ENCODE results near the gene DMTF1. TPM values are rescaled to one million over a fixed set of nuclear protein-coding genes. Genes with fewer than 3 reads are reported as not detected.
"Not testable (repeated sequence)": the region's sequence is repeated elsewhere in the genome, so short reads cannot be mapped to it uniquely, and the experiment has no call there.

Gene DMTF1, protein sequence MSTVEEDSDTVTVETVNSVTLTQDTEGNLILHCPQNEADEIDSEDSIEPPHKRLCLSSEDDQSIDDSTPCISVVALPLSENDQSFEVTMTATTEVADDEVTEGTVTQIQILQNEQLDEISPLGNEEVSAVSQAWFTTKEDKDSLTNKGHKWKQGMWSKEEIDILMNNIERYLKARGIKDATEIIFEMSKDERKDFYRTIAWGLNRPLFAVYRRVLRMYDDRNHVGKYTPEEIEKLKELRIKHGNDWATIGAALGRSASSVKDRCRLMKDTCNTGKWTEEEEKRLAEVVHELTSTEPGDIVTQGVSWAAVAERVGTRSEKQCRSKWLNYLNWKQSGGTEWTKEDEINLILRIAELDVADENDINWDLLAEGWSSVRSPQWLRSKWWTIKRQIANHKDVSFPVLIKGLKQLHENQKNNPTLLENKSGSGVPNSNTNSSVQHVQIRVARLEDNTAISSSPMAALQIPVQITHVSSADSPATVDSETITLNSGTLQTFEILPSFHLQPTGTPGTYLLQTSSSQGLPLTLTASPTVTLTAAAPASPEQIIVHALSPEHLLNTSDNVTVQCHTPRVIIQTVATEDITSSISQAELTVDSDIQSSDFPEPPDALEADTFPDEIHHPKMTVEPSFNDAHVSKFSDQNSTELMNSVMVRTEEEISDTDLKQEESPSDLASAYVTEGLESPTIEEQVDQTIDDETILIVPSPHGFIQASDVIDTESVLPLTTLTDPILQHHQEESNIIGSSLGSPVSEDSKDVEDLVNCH
- total RNA-seq, result 10 to 100 TPM; 68.0 to 69.3 TPM

DNA sequence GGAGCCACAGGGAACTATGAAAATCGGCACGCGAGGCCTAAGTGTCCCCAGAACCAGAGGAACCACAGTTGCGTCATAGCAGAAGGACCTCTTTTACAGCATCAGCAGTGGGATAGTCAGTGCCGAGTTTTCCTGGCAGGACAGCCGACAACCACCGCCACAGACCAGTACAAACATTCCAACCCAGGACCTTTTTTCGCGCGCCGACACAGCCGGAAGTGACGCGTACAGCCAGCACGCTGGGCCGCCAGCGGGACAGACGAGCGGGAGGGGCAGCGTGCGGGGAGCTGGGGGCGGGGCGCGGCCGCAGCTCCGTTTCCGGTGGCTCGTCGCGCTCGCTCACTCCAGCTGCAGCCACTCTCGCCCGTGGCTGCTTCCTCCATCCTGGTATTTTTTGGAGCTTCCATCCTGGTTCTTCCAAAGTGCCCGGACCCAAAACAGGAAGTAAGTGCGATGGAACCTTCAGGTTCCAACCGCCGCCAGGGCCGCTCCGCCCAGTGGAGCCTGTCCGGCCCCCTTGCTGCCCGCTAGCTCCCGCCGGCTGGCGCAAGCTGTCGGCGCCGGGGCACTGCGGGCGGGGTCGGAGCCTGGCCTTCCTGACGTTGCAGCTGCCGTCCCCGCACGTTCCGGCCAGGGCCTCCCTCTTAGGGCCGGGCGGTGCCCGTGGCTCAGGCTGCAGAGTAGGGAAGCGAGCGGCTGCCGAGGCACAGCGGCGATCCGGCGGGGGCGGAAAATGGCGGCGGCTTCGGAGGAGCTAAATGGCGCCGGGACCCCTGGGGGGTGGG is at the start of gene DMTF1:
Gene DMTF1, plus strand, starts transcription at position 342 of the 785 bp plus-strand sequence. CDS start 12,489 bp downstream, outside the sequence.
- CTCF ChIA-PET, result interaction anchor here (1.0 to 1.9 kb wide), 4 partner anchors 12 to 225 kb away, joined by 8 read pairs; partner anchors contain the start of gene TMEM243

DNA sequence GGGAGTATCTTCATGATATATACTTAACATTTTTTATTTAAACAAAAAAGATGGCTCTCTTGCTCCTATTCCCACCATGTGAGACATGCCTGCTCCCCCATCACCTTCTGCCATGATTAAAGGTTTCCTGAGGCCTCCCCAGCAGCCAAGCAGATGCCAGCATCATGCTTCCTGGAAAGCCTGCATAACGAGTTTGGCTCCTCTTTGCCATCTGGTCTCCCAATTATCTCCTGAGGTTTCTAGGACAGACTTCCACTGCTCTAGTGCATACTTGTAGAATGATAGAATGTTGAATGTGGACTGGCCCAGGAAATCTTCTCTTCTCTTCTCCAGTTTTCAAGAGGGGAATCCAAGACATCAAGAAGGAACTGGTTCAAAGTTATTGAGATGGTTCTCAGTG is 46.9 kb upstream of the DMTF1 start:
- CTCF ChIA-PET, result no interaction called here
- POLR2A ChIA-PET, result no interaction called here

More for the DNA sequence above, at the start of gene DMTF1:
- POLR2A ChIA-PET, result interaction anchor here (0.6 to 4.6 kb wide), 12 partner anchors 8 to 448 kb away, joined by 3 to 67 read pairs (median 4); partner anchors contain the start of genes ABCB1, ELAPOR2 and TMEM243

DNA sequence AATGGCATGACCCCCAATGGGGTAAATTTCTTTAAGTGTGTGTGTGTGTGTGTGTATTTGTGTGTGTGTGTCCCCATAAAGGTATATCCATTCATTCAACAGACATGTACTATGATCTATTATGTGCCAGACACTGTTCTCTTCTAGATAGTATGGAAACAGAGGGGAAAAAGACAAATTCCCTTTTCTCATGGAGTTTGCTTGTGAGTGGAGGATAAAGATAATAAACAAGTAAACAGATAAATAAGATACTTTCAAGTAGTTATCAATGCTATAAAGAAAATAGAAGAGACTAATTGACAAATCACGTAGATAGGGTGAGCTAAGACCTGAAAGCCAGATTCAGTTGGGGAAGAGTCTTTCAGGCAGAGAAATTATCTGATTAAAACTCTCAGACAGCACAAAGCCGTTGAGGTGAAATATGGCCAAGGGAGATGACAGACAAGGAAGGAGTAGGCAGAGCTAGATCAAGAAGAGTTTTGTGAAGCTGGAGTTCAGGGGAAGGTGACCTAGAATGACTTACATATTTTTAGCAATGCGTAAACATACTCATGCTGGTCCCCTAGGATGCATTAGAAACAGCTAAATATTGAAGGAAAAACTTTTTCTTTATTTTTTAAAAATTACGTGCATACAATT is 45.2 kb upstream of the DMTF1 start:
- ChIA-PET CTCF (interaction anchor here (1.5 kb wide), 1 partner anchor 41 kb away, joined by 3 read pairs; no protein-coding TSS in a partner anchor), POLR2A (no interaction called here)

DNA sequence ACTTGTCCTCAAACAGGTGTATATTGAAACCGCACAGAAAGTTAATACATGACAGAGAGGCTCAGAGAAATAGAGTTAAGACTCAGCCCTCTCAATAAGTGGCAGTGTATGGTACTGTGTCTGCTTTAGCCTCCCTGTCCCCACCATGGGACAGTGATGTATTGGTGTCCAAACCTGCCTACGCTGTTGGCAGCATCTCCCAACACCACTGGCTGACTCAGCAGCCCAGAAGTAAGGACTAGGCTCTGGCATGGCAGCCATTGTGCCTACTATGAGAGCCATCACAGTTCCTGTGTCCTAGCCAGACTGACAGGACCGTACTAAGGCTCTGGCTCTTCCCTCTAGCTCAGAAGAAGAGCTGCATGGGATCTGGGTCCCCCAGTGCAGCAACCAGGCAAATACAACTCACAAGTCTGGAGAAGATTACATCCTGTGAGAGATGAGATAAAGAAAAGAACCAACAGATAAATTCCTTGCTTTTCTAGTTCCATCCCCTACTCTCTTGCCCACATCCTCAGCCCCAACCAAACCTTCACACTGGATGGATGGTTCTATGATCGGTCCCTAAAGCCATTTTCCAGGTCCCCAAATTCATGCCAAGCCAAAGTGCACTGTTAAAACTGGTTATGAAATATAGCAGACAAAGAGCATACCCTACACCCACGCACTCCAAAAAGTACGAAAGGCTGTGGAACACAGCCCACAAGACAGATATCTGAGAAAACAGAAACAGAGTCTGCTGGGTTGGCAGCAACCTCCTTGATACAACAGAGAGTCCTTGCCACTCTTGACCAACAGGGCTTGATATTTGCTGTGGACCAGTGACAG is 44.1 kb upstream of the DMTF1 start:
- ChIA-PET CTCF (no interaction called here), POLR2A (no interaction called here)

DNA sequence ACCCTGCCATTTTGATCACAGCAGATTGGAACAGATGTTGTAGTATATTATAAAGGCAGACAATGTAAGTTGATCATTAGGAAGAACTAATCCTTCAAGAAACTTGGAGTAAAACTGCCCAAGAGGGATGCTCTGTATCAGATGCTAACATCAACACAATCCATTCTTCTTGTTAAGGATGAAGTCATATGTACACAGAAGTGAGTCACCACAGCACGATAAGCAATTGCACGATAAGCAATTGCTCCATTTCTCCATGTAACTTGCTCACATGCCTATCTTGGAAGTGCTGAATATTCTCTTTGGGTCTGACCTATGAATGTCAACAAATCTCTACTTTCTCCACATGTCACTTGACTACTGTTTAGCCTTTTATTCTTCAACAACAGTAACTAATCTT is 41.5 kb upstream of the DMTF1 start:
- POLR2A ChIA-PET, result no interaction called here
- CTCF ChIA-PET, result no interaction called here

DNA sequence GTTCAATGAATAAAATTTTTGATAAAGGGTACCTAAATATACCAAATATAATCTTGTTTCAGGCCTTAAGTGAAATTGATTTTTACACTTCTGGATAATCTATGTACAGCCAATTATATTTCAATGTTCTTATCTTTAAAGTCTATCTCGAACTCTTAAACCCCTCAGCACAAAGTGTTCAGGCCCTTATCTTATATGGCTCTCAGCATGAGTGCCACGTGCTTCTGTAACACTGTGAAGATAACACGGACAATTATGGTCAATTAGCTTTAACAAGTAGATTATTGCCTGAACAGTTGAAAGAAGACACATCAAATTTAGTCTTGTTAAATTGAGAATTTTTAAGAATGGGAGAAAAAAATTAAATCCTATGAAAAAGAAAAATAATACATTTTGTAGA is 40.4 kb upstream of the DMTF1 start:
- ChIA-PET POLR2A (no interaction called here), CTCF (no interaction called here)

DNA sequence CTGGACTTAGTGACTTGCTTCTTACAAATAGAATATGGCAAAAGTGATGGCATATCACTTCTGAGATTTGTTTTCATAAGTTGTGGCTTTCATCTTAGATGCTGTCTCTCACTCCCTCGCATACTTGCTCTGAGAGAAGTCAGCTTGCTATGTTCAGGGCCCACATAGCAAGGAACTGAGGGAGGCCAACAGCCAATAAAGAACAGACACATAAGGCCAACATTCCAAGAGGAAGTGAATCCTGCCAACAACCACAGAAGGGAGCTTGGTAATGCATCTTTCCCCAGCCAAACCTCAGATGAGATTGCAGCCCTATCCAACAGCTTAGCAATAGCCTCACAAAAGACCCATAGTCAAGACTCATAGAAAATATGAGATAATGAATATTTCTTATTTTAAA is 39.2 kb upstream of the DMTF1 start:
- POLR2A ChIA-PET, result no interaction called here
- CTCF ChIA-PET, result no interaction called here

DNA sequence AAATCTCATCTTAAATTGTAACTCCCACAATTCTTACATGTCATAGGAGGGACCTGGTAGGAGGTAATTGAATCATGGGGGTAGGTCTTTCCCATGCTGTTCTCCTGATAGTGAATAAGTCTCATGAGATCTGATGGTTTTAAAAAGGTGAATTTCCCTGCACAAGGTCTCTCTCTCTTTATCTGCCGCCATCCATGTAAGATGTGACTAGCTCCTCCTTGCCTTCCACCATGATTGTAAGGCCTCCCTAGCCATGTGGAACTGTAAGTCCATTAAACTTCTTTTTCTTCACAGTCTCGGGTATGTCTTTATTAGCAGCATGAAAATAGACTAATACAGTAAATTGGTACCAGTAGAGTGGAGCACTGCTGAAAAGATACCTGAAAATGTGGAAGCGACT is 38.3 kb upstream of the DMTF1 start:
- CTCF ChIA-PET, result not testable (repeated sequence)

DNA sequence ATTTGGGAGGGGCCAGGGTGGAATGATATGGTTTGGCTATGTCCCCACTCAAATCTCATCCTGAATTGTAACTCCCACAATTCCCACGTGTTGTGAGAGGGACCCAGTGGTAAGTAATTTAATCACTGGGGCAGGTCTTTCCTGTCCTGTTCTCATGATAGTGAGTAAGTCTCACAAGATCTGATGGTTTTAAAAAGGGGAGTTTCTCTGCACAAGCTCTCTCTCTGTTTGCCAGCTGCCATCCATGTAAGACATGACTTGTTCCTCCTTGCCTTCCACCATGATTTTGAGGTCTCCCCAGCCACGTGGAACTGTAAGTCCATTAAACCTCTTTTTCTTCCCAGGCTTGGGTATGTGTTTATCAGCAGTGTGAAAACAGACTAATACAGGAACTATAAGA is 36.5 kb upstream of the DMTF1 start:
- CTCF ChIA-PET, POLR2A ChIA-PET: not testable (repeated sequence)

More for the DNA sequence above, 38.3 kb upstream of the DMTF1 start:
- POLR2A ChIA-PET, result not testable (repeated sequence)

DNA sequence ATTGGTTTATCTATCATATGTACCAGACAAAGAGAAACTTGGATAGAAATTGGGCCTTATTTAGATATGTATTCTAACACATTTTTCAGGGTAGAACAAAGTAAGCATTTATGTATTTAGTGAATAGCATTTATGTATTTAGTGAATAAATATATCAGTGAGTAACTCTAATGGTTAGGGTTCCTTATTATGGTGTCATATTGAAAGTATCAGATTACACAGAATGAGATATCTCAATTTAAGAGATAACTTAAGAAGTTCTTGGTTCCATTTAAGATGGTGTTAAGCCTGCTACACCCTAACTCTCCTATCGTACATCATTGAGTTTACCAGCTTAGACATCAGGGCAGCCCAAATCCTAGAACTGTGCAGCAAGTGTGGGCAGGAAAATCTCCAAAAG is 35.9 kb upstream of the DMTF1 start:
- ChIA-PET CTCF (no interaction called here), POLR2A (no interaction called here)

DNA sequence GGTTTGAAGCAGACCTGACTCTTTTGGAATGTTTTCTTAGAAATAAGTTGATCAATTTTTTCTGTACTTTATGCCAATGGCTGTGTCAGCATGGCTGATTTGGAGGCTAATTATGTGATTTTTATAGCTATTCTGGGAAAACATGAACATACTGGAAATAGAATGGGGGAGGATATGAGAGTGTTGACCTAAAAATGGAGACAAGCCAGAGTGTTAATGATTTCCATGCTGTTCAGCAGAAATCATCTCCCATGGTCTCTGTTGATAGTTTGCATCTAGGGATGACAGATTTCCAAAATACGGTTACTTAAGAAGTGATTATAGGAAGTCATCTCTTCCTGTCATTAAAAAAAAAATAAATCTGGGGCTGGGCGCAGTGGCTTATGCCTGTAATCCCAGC is 32.7 kb upstream of the DMTF1 start:
- ChIA-PET POLR2A (no interaction called here), CTCF (no interaction called here)

DNA sequence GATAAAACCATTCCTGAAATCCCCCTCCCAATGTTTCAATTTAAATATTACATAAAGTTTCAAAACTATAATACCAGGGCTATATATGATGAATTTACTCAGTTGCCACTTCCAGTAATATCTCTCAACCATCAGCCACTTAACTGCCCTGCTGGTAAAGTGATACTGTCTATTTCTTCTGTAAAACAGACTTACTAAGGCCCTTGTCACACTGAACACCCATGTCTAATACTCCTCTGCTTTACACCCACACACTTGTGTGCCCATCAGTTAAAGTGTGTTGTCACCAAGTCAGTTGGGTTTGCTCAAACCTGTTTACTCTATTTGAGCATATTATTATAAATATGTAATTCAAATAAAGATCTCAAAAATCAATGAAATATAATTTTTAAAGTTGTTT is 29.1 kb upstream of the DMTF1 start:
- ChIA-PET CTCF (no interaction called here), POLR2A (no interaction called here)

DNA sequence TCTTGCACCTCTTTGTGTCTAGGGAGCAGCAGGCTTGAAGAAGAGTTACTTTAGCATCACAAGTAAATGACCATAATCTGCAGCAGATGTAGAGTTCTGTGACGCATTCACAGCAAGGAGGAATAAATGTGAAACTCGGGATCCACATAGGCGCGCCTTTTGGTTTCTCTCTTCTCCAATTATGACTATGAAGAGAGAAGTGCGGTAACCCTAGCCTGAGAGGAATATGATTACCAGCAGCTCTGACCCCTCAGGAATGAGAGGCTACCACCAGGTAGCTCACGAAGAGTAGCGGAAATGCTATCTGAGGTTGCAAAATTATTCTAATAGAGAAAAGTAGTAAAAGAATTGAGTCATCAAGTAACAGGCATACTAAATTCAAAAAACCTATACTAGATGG is 25.2 kb upstream of the DMTF1 start:
- POLR2A ChIA-PET, result no interaction called here
- CTCF ChIA-PET, result interaction anchor here (0.9 kb wide), 1 partner anchor 67 kb away, joined by 3 read pairs; the partner anchor contains the start of gene ELAPOR2

DNA sequence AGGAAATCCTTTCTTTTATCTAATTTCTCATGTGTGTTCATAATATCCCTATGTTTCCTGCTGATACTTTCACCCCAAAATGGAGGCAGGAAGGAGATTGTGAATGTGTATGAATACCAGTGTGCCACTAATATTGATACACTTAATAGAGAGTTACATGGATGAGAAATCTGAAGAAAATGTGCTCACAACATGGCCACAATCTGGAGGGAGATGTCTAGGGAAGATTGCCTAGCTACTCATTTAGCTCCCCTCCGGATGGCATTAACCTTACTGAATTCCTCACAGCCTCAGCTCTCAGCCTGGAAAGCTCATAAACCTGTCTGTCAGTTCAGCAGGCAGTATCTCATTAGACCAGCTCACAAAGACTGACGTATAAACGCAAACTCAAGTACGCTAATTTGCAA is 23.4 kb upstream of the DMTF1 start:
- ChIA-PET POLR2A (no interaction called here), CTCF (no interaction called here)

DNA sequence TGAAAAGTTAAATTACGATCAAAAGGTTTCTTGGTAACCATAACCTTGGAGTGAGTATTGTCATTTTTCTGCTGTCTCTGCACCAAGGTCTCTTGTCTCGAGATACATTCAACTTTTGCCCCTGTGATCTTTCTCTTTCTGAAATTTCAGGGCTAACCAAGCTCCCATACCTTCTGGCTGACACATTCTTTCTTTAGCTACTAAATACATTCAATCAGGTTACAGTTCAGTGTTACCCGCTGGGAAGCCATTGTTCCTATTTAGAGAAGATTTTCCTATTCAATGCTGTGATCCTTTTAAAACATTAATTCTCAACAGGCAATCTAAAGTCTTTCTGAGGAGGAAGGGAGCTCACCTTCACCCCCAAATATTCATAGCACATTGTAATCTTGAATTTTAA is 22.9 kb upstream of the DMTF1 start:
- CTCF ChIA-PET, result interaction anchor here (1.2 kb wide), 1 partner anchor 19 kb away, joined by 5 read pairs; no protein-coding TSS in a partner anchor
- POLR2A ChIA-PET, result no interaction called here

DNA sequence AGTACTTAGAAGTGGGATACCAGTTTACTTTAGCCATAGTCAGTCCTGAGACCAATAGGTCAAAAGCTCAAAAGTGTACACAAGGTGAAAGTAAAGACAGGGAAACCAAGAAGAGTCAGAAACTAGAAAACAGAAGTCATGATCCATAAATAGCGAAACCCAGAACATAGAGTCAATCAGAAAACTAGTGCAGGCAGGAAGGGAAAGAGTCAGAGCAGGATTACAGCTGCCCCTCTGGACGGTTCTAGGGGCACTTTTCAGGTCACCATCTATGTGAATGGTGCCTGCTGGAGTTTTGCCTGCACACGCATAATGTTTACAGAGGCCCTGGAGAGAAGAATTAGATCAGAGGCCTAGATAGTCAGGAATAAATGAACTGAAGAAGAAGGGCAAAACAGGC is 22.4 kb upstream of the DMTF1 start:
- CTCF ChIA-PET, result interaction anchor here (1.2 kb wide), 1 partner anchor 18 kb away, joined by 5 read pairs; no protein-coding TSS in a partner anchor
- POLR2A ChIA-PET, result no interaction called here

DNA sequence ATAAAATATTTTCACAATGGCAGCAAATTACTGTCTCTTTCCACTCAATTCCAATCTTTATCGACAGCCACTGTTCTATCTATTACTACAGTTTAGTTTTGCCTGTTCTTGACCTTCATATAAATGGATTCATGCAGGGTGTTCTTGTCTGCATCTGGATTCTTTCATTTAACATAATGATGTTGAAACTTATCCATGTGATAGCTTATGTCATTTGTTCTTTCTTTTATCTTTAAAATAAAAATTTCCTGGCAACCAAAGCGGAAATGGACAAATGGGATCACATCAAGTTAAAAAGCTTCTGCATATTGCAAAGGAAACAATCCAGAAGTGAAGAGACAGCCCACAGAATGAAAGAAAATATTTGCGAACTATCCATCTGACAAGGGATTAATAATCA is 20.5 kb upstream of the DMTF1 start:
- ChIA-PET CTCF (no interaction called here), POLR2A (no interaction called here)

DNA sequence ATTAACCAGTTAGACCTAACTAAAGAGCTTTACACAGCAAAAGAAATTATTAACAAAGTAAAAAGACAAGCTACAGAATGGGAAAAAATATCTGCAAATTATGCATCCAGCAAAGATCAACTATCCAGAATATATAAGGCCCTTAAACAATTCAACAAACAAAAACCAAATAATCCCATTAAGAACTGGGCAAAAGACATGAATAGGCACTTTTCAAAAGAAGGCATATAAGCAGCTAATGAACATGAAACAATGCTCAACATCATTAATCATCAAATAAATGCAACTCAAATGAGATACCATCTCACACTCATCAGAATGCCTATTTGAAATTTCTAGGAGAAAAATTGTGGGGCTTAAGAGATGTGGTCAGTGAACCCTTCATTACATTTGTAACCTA is 15.0 kb upstream of the DMTF1 start:
- CTCF ChIA-PET, result no interaction called here

DNA sequence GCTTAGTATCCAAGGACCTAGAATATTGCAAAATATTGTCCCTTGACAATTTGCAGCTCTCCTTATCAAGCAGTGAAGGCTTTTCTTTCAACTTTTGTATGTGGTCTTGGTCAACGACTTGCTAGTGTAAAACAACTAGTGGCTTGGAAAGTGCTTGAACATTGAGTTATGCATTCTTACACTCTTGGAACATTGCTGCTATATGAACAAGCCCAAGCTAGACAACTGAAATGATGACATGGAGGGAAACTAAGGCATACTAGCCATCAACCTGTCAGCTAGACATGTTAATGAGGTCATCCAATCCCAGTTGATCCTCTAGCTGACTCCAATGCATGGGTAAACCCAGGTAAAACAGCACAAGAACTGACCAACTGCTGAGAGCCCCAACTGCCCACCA is 12.7 kb upstream of the DMTF1 start:
- CTCF ChIA-PET, result no interaction called here
- POLR2A ChIA-PET, result no interaction called here

More for the DNA sequence above, 15.0 kb upstream of the DMTF1 start:
- POLR2A ChIA-PET, result no interaction called here
